Stimulated activated CD8-positive, alpha-beta memory T cell treated with anti-CD3 and anti-CD28 coated beads, Interleukin-15, amount 100 ng/mL, for 24 hours (primary cell): Measurements from ENCODE around the gene PRKCG.

Source experiments
- DNase-seq: peaks from one replicate; pipeline ENCODE4 v3.0.0-alpha.2; 2020; ENCODE audit warnings: low read depth

The PRKCG gene

DNA sequence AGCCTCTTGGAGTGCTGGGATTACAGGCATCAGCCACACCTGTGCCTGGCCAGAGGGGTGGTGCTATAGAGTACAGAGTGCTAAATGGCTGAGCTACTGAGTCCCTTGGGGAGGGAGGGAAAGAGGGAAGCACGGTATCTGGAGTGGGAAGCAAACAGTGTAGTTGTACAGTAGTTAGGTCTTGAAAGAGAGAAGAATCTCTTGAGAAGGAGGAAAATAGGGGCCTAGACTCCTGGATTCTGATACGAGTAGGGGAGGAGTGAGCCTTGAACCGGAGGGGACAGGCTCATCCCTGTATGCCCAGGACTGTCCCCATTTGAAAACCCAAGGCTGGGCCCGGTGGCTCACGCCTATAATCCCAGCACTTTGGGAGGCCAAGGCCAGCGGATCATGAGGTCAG, 9.2 kb upstream of the PRKCG start:
- DNase-seq, result no peak

DNA sequence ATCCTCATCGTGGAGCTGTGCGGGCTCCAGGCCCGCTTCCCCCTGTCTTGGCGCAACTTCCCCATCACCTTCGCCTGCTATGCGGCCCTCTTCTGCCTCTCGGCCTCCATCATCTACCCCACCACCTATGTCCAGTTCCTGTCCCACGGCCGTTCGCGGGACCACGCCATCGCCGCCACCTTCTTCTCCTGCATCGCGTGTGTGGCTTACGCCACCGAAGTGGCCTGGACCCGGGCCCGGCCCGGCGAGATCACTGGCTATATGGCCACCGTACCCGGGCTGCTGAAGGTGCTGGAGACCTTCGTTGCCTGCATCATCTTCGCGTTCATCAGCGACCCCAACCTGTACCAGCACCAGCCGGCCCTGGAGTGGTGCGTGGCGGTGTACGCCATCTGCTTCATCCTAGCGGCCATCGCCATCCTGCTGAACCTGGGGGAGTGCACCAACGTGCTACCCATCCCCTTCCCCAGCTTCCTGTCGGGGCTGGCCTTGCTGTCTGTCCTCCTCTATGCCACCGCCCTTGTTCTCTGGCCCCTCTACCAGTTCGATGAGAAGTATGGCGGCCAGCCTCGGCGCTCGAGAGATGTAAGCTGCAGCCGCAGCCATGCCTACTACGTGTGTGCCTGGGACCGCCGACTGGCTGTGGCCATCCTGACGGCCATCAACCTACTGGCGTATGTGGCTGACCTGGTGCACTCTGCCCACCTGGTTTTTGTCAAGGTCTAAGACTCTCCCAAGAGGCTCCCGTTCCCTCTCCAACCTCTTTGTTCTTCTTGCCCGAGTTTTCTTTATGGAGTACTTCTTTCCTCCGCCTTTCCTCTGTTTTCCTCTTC, 8.0 kb upstream of the PRKCG start:
- no peak for DNase-seq

DNA sequence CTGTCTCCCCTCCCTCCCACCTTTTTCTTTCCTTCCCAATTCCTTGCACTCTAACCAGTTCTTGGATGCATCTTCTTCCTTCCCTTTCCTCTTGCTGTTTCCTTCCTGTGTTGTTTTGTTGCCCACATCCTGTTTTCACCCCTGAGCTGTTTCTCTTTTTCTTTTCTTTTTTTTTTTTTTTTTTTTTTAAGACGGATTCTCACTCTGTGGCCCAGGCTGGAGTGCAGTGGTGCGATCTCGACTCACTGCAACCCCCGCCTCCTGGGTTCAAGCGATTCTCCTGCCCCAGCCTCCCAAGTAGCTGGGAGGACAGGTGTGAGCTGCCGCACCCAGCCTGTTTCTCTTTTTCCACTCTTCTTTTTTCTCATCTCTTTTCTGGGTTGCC, 7.4 kb upstream of the PRKCG start:
- DNase-seq, result no peak

DNA sequence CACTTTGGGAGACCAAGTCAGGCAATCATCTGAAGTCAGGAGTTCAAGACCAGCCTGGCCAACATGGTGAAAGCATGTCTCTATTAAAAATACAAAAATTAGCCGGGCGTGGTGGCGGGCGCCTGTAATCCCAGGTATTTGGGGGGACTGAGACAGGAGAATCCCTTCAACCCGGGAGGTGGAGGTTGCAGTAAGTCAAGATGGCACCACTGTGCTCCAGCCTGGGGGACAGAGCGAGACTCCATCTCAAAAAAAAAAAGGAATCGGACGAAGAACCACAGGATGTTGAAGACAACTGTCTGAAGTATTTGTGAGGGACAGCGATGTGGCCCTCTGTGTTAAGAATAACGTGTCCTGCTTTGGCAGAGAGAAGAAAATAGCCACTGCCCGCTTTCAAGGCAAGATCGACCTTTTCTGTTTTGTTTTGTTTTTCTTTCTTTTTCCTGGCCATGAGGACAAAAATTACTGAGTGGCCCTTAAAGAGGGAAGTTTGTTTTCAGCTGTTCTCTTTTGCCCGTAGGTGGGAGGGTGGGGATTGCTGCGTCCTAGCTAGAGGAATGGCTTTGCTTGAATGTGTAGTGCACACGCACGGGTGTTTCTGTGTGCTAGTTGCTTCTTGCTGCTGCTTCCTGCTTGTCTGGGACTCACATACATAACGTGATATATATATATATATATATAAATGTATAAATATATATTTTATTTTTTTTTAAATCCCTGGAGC, 6.2 kb upstream of the PRKCG start:
- DNase-seq, result no peak

DNA sequence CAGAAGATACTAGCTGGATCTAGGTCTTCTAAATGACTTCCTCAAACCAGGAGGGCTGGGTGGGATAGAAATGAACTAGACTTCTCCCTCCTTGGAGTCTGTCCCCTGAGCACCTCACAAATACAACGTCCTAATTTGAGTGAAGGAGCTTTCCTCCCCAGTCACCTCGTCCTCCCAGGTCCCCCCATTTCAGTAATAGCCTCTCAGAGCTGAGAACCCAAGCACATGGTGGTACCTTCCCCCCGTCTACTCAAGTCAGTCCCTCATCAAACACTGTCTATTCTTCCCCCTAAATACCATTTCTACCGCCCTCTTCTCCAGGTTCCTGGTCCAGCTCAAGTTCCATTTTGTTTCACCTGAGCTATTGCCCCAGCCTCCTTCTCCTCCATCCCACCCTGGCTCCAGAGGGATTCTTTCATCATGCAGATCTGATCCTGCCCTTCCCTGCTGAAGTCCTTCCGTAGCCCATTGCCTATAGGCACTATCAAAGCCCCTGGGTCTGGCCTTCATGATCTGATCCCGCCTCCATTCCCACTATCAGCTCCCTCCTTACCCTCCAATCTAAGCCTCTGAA, 5.3 kb upstream of the PRKCG start:
- no peak for DNase-seq

DNA sequence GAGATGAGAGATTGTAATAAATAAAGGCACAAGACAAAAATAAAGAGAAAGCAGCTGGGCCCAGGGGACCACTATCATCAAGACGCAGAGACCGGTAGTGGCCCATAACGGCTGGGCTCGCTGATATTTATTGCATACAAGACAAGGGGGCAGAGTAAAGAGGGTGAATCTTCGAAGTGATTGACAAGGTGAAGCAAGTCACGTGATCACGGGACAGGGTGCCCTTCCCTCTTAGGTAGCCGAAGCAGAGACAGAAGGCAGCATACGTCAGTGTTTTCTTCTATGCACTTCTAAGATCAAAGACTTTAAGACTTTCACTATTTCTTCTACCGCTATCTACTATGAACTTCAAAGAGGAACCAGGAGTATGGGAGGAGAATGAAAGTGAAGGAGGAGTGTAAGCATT, 4.6 kb upstream of the PRKCG start:
- DNase-seq, result no peak

DNA sequence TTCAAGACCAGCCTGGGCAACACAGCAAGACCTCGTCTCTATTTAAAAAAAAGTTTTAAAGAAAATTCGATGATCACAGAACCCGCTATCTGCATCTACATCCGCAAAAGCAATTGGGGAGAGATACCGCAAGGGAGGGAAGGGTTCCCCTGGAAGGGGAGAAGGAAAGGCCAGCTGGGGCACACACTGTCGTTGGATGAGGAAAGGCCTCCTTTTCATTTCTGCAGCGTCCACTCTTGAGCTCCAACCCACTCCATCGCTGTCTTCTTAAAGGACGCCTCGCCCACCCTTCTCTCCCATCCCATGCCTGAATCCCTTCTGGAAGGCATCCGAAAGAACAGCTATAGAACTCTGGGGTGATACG, 3.2 kb upstream of the PRKCG start:
- DNase-seq, result no peak

DNA sequence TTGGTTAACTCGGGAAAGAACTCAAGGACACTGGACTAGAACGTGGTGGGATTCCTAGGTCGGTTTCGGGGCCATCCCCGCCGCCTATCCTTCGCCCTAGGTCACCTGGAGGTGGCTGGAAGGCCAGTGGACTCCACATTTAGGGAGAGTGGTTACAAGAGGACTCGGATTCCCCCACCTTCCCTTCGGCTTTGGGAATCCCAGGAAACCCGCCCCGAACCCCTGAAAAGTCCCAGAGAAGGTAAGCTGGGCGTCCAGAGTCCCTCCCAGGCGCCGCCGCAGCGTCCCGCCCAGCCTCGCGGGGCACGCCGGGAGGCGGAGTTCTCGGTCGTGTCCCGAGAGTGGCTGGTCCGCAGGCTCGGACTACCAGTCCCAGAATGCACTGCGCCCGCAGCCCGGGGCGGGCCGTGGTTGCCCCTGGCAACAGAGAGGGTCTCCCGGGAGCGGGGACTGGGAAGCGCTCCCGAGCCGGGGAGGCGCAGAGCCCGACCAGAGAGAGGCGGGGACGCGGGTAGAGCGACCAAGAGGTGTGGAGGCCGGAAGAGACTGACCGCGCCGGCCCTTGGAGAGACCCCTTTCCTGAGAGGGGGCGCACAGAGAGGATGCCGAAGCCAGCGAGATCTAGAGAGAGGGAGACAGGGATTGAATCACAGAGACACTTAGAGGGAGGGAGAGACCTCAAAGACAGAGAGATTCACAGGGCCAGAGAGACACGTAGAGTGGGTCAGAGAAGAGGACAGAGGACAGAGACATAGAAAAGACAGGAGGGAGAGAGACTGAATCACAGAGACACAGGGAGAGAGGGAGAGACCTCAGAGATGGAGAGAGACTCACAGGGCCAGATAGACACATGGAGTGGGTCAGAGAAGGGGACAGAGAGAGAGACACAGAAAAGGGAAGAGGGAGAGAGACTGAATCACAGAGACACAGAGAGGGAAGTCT, 2.6 kb upstream of the PRKCG start:
- DNase-seq, result peak; percentile 62

DNA sequence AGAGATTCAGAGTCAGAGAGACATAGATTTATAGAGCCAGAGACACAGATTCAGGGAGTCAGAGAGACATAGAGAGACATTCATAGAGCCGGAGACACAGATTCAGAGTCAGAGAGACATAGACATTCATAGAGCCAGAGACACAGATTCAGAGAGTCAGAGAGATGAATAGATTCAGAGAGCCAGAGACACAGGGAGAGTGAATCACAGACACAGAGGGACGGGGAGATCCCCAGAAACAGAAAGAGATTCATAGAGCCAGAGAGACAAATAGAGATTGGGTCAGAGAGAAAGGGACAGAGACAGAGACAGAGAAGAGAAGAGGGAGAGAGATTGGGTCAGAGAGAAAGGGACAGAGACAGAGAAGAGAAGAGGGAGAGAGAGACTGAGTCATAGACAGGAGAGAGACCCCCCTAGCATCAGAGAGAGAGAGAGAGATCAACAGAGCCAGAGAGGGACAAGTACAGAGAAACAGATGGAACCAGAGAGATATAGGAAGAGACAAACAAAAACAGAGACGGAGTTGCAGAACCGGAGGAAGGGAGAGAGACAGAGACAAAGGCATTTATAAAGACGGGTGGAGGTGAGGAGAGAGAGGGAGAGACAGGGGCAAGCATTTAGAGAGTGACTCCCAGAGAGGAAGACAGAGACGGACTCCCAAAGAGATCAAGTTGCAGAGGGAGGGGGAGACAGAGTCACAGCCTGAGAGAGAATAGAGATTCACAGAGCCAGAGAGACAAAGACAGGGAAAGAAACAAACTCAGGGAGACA, 1.1 kb upstream of the PRKCG start:
- no peak for DNase-seq

DNA sequence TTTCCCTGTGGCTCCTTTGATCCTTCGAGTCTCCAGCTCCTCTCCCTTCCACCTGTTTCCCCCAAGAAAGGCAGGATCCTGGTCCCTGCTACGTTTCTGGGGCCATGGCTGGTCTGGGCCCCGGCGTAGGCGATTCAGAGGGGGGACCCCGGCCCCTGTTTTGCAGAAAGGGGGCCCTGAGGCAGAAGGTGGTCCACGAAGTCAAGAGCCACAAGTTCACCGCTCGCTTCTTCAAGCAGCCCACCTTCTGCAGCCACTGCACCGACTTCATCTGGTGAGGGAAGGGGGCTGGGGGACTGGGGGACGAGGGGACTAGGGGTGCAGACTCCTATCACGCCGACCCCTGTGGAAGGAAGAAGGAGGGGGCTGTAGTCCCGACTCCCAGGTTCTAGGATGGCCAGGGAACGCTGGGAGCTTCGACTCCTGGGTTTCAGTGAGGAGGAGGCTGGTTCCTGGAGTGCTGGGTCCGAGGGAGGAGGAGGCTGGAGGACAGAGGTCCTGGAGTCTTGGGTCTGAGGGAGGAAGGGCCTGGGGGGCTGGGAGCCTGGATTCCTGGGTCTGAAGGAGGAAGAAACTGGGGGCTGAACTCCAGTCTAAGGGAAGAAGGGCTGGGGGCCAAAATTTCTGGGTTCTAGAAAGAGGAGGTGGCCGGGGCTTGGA, 524 bp downstream of the PRKCG start:
- DNase-seq, result no peak

DNA sequence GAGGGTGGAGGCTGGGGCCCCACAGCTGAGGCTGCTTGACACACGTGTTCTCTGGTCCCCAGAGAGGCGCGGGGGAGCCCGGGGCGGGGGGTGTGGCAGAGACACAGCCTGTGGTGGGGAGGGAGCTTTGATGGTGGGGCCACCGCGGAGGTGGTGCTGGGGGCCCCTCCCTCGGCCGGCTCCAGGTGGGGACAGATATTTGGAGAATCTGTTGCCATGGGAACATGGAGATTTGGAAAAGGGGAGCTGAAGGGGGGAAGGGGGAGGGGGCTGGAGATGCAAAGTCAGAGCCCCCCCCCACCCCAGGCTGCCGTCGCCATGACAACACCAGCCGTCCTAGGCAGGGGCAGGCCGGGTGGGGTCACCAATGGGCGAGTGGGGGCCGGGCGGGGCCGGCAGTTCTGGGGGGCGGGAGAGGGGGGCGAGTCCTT, 1.2 kb downstream of the PRKCG start:
- DNase-seq, result no peak

DNA sequence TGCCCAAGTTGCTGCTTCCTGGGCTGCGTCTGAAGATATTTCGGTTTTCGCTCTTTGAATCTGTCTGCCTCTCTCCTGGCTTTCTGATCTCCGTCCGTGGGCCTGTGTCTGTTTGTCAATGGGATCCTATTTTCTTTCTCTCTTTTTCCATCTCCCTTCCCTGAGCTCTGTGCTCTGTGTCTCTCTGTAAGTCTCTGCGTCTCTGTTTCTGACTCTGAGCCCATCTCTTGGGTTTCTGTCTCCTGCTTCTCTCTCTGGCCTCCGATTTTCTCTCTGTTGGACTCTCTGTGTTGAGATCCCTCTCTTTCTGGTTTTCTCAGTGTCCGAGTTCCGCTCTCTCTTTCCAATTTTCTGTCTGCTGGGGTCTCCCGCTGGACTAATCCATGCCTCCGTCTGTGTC, 1.7 kb downstream of the PRKCG start:
- DNase-seq, result no peak

DNA sequence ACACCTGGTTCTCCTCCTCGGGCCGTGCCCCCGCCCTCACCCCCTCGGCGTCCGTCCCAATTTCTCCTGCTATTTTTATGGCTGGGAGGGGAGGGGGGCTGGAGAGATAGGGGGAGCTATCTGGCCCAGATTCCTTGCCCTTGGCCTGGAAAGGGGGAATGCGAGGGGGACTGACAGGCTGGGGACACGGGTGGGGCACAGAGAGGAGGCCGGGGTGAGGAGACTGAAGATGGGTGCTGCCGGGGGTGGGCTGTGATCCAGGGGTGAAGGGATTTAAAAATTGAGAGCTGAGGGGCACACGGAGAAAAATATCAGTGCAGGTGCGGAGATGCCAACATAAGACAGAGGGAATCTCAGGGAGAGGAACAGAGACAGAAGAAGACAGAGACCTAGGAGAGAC, 2.3 kb downstream of the PRKCG start:
- DNase-seq, result no peak

DNA sequence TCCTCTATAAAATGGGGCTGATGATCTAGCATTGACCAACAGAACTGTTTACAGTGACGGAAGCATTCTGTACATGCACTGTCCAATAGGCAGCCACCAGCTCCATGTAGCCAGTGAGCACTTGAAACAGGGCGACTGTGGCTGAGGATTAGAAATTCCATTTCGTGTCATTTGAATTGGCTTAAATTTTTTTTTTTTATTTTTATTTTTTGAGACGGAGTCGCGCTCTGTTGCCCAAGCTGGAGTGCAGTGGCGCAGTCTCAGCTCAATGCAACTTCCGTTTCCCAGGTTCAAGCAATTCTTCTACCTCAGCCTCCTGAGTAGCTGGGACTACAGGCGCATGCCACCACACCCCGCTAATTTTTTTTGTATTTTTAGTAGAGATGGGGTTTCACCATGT, 3.0 kb downstream of the PRKCG start:
- no peak for DNase-seq

DNA sequence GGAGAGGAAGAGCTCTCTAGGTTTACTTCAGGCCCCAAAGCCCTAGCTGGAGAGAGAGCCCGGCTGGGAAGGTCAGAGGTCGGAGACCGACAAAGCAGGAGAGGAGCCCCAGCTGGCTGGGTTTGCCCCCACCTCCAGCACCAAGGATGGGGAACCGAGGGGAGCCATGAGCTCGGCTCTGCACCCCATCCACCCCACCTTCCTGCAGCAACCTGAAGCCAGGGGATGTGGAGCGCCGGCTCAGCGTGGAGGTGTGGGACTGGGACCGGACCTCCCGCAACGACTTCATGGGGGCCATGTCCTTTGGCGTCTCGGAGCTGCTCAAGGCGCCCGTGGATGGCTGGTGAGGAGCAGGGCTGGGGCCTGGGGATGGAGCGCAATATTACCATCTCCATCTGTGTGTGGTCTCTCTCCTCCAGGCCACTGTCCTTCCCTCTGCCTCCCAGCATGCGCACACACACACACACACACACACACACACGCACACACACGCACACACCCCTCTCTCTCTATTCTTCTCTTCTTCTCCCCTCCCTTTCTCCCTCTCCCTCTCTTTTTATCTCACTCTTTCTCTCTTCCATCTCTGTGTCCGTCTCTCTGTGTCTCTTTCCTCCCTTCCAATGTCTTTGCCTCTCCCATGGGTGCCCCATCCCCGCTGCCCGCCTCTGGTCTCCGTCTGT, 10.4 kb downstream of the PRKCG start:
- no peak for DNase-seq

DNA sequence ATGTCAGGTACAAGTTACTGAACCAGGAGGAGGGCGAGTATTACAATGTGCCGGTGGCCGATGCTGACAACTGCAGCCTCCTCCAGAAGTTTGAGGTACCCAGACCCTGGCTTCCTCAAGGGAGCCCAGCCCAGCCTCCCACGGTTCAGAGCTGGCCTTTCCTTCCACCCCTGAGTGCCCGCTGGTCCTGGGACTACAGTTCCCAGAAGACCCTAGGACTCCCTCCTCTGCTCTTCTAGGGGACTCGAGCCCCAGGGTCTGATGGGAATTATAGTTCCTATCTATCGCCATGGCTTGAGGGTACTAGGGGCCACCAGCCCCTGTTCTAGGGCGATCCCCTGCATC, 11.0 kb downstream of the PRKCG start:
- DNase-seq, result no peak

DNA sequence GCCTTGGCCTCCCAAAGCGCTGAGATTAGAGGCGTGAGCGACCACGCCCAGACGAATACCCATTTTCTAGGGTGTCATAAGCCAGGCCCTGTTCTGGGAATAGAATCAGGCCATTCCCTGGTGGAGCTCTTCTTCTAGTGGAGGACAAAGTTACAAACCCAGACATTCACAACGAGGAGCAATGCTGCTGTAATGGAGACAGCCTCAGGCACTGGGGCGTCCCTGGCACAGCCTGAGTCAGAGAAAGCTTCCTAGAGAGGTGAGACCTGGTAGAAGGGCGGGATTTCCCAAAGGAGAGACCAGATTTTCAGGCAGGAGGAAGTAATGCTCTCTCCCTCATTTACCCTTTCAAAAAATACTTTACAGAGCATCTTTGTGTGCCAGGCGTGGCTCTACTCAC, 12.7 kb downstream of the PRKCG start:
- no peak for DNase-seq

DNA sequence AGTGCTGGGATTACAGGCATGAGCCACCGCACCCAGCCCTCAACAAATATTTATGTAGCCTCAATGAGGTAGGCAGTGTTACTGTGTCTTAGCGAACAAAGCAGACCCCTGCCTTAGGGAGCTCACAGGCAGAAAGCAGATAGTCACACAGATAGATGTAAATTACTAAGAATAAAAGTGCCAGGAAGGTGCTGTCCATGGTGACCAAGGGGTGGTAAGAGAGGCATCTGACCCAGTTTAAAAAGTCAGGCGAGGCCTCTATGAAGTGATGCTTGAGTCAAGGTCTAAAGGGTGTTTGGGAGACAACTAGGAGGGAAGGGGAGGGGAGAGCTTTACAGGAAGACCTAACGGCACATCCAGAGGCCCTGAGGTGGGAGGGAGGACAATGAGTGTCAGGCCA, 14.7 kb downstream of the PRKCG start:
- DNase-seq, result no peak

DNA sequence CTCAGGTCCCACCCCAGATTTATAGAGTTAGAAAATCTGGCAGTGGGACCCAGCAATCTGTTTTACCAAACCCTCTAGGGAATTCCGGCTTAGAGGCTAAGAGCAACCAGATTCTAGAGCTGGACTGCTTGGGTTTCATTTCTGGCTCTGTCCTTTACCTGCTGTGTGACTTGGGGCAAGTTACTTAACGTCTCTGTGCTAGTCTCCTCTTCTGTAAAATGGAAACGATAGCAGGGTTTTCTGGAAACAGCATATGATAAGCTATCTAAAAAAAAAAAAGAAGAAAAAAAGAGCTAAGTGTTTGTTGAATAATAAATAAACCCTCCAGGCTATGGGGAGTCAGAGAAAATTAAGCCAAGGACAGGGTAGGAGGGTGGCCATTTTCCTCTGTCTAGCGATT, 15.5 kb downstream of the PRKCG start:
- no peak for DNase-seq

DNA sequence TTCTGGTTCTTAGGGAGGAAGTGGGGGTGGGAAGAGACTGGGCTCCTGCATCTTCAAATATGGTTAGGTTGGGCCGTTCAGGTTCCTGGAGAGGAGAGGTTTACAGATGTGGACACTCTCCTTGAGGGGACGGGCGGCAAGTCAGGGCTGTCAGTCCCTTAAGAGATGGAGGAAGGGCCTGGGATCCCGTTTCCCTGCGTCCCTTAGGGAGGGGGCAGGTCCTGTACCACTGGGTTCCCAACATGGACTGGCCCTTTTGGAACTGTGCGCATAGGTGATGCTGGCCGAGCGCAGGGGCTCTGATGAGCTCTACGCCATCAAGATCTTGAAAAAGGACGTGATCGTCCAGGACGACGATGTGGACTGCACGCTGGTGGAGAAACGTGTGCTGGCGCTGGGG, 16.2 kb downstream of the PRKCG start:
- no peak for DNase-seq
